GM18508 (cell line): ENCODE measurements around the gene GSTT2.

ENCODE experiments used
- ATAC-seq: cut with Tn5 transposase; IDR thresholded peaks from one replicate; pipeline ENCODE4 v1.9.1; 2021; ENCODE audit warnings: moderate number of reproducible peaks; ENCODE audit not compliant: insufficient read depth, unreplicated experiment

Gene GSTT2

DNA sequence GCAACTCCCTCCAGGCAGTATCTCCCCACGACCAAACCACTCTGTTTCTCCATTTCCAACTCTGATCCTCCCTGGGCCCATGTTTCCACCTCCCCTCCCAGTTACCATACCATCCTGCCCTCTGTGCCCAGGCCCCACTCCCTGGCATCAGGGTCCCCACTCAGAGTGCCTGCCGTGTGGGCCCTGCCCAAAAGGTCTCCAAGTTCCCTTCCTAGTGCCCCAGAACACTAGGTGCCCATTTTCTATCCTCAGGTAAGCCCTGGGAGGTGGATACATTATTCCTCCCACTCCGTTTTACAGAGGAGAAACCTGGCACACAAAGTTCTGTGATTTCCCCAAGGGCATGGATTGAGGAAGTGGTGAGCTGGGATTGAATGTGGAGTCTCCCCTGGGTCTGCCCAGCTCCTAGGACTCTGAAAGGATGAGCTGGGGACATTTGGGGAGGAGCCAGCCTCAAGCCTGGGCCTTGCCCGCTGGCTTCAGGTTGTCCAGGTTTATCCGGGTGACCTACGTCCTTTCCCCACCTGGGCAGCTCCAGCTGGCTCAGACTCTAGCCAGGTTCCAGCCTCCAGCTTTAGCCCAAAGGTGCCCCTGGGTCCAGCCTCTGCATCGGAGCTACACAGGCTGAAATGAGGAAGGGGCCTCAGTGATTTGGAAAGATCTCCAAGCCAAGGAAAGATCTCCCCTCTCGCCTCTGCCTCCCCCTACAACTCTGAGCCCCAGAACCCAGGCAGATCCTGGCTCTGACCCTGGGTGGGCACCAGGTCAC, 27.5 kb downstream of the GSTT2 start:
- ATAC-seq, result no peak

DNA sequence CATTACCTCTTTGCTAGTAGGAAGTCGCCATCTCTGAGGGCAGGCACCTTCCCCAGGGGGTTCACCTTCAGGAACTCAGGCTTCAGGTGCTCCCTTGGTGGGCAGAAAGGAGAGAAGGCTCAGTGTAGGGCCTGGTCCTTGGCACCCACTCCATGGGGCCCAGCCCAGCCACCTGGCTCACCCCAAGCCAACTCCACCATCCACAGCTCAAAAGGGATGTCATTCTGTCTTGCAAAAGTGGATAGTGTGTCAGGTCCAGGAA, 28.0 kb downstream of the GSTT2 start:
- no peak for ATAC-seq

DNA sequence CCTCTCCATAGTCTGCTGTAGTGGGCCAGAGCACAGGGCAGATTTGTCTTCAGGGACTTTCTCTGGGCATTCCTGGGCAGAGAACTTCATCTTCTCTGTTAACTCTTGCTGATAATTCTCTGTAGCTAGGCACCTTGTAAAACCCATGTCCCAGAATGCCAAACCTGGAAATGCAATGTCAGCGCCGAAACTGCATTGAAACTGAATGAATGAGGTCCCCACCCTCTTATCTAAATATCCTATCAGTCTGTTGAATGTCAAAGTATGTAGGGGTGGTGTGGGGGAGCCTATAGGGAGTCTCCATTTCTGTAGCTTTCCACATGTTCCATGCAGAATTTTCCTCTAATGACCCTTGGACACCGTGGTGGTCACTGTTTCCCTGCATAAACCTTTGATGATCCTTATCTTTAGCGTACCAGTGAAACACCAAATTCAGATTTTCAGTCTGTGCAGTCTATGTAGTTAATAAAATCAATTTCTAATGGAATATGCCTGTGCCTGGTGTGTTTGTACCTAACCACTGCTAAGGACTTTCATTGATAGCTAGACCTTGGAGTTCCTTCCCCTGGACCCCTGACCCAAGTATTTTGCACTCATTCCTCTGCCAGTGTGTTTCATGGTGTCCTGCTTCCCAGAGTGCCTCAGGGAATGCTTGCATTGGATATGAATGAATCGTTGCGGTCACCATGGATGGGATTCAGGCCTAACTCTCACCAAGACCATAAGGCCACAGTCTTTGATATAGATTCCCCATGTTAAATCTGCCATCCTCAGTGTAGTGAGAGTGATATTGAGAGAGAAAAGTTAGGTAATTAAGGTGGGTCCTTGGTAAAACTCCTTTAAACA, 28.7 kb downstream of the GSTT2 start:
- no peak for ATAC-seq

DNA sequence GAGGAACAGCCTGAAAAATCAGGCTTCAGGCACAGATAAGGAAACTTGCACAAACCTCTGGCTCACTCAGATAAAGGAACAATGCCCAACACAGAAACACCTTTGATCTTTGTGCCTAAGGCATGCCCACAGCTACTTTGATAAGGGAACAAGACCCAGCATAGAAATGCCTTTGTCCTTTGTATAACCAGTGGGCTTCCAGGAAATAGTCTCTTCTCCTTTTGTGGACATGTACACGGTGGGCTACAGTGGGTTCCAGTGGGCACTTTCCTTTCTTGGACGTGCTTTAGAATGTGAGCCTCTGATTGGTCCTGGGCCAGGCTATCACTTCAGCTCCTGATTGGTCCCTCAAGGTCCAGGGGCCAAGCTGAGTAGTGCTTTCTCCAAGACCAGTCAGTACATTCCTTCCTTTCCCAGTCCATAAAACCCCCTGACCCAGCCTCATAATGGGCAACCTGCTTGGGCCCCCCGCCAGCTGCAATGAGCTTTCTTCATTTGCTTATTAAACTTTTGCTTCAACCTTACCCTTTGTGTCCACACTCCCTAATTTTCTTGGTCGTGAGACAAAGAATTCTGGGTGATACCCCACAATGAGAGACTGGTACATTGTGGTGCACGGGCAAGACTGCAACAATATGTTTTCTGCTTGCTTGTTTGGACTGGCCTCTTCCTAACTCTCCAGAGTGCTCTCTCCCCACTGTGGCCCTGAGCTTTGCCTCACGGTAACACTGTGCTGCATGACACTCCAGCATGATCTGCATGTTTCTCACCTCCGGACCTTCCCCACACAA, 29.5 kb downstream of the GSTT2 start:
- ATAC-seq, result no peak

DNA sequence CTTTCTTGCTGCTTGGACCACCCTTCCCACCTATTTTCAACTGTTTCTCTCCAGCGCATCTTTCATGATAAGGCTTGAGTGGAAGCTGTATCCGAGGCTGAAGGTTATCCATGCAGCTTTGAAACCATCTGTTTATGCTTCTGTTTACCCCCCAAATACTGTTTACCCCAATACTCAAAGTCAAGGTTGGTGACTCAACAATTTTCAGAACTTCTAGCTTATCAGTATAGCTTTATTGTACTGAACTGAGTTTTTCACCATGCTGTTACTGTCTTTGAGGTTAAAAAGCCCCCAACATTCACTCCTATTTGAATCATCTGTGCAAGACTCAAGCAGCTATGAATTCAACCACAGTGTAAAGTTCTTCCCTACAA, 30.1 kb downstream of the GSTT2 start:
- no peak for ATAC-seq

DNA sequence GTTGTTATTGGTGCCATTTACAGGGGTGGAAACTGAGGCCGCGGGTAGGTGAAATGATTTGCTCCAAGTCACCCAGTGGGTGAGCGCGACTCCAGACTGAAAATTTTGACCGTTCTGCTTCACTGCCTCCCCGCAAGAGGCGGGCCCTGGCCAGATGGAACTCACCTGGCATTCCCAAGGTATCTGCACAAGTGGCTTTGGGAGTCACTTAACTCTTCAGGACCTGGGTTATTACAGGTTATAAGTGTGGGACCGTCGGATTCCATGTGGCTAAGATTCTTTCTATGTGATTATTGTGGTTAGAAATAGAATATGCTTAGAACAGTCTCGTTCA, 31.8 kb downstream of the GSTT2 start:
- no peak for ATAC-seq

DNA sequence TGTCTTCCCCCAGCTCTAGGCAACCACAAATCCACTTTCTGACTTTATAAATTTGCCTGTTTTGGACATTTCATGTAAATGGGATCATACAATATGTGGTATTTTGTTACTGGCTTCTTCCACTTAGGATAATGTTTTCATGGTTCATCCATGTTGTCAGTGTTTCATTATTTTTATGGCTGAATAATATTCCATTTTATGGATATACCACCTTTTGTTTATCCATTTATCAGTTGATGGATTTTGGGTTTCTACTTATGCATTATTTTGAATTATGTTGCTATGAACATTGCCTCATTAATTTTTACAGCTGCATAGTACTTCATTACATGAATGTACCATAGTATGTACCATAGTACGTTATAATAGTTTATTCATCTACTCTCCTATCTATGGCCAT, 36.2 kb downstream of the GSTT2 start:
- no peak for ATAC-seq

DNA sequence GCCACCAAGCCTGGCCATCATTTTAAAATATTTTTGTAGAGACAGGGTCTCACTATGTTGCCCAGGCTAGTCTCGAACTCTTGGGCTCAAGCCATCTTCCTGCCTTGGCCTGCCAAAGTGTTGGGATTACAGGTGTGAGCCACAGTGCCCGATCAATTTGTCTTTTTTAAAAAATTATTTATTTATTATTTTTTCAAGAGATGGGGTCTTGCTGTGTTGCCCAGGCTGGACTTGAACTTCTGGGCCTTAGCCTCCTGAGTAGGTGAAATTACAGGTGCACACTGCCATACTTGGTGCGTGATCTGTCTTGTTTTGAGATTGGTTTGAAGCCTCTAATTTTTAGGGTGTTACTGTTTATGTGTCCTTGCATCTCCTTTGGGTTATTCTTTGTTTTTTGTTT, 41.4 kb downstream of the GSTT2 start:
- no peak for ATAC-seq

DNA sequence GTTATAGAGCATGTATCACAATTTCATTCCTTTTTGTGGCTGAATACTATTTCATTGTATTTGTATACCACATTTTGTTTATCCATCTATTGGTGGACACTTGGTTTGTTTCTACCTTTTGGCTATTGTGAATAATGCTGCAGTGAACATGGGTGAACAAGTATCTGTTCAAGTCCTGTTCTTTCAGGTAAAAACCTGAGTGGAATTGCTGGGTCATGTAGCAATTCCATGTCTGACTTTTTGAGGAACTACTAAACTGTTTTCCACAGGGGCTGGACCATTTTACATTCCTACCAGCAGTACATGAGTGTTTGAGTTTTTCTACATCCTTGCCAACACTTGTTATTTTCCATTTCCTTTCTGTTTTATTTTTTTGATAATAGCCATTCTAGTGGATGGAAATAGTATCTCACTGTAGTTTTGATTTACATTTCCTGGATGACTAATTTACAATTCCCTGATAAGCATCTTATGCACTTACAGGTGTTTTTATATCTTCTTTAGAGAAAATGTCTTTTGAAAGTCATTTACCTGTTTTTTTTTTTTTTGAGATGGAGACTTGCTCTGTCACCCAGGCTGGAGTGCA, 43.4 kb downstream of the GSTT2 start:
- ATAC-seq, result no peak

DNA sequence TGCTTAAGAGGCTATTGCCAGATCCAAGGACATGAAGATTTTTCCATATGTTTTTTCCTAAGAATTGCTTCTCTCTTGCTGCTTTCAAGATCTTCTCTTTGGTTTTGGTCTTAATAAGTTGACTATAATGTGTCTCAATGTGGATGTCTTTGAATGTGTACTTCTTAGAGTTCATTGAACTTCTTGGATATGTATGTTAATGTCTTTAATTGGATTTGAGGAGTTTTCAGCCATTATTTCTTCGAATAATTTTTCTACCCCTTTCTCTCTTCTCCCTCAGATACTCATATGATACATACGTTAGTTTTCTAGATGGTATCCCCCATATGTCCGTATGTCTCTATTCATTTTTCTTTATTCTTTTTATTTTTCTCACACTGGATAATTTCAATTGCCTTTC, 44.4 kb downstream of the GSTT2 start:
- ATAC-seq, result no peak

DNA sequence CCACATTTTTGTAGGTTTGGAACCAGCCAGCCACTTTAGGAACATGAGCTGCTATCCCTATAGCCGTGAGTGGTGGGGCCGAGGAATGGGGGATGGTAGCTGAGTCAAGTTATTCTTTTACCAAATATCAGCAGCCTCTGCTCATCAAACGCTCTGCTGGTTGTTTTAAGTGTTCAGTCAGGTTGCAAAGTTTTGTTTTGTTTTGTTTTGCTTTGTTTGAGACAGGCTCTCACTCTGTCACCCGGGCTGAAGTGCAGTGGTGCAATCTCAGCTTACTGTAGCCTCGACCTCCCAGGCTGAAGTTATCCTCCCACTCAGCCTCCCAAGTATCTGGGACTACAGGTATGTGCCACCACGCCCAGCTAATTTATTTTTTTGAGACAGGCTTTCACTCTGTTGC, 45.5 kb downstream of the GSTT2 start:
- no peak for ATAC-seq

DNA sequence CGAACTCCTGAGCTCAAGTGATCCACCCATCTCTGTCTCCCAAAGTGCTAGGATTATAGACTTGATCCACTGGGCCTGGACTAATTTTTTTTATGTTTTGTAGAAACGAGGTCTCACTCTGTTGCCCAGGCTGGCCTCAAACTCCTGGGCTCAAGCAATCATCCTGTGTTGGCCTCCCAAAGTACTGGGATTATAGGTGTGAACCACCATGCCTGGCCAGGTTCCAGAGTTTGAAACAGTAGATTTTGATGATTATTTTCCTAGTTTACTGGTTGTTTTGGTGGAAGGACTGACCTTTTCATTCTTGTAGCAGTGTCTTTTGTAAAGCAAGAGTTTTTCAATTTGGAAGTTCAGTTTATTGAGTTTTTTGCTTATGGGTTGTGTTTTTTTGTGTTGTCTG, 46.1 kb downstream of the GSTT2 start:
- no peak for ATAC-seq

DNA sequence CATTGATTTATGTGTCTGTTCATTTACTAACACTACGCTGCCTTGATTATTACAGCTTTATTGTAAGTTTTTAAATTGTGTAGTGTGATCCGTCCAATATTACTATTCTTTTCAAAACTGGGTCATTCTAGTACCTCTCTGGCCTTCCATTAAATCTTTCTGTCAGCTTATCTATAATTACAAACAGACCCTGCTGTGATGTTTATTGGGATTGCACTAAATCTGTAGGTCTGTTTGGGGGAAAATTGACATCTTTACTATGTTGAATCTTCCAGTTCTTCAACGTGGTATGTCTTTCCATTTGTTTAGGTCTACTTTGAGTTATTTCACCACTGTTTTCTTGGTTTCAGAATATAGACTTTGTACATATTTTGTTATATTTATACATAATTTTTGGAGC, 46.8 kb downstream of the GSTT2 start:
- ATAC-seq, result no peak

DNA sequence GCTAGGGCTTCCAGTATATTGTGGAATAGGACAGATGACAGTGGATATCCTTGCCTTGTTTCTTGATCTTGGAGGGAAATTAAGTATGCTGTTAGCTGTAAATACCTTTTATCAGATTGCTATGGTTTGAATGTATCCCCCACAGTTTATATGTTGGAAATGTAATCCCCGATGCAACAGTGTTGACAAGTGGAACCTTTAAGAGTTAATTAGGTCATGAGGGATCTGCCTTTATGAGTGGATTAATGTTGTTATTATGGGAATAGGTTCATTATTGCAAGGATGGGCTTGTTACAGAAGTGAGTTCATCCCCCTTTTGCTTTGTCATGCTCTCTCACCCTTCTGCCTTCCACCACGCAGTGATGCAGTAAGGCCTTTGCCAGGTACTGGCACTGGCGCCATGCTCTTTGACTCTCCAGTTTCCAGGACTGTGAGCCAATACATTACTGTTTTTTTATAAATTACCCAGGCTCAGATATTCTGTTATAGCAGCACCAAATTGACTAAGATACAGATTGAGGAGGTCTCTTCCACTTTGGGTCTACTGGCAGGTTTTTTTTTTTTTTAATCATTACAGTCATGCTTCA, 47.5 kb downstream of the GSTT2 start:
- ATAC-seq, result no peak

DNA sequence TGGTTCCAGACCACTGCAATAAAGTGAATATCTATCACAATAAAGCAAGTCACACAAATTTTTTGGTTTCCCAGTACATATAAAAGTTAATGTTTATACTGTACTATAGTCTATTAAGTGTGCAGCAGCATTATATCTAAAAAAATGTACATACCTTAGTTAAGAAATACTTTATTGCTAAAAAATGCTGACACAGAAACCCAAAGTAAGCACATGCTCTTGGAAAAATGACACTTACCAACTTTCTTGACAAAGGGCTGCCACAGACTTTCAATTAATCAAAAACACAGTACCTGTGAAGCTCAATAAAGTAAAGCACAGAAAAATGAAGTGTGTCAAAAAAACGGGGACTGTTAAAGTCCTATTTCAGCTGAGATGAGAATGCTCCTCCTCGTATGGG, 48.1 kb downstream of the GSTT2 start:
- no peak for ATAC-seq

DNA sequence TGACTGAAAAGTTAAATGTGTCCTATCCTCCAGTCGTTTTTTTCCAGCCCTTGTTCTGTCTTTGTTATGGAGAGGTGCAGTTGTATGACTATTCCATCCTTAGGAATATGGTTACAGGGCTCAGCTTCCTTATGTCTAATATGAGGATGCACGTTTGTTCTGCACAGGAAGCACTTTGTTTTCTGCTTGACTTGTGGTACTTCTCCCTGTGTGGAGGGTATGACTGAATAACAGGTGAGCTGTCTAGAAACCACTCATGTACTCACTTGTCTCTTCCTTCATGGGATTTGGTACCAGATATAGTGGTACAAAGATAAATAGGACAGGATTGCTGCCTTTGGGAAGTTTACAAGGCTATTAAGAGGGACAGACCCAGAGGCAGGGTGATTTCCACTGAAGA, 48.6 kb downstream of the GSTT2 start:
- ATAC-seq, result no peak

DNA sequence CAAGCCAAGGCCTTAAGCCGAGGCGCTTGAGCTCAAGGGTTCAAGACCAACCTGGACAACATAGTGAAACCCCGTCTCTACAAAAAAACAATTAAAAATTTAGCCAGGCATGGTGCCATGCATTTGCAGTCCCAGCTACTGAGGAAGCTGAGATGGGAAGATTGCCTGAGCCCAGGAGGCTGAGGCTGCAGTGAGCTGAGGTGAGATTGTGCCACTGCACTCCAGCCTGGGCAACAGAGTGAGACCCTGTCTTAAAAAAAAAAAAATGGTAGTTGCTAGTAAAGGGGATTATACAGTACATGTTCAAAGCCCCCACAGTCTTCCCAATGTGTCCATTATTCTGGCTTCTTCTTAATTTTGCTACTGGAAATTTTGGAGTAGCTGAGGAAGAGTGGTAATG, 49.4 kb downstream of the GSTT2 start:
- no peak for ATAC-seq

DNA sequence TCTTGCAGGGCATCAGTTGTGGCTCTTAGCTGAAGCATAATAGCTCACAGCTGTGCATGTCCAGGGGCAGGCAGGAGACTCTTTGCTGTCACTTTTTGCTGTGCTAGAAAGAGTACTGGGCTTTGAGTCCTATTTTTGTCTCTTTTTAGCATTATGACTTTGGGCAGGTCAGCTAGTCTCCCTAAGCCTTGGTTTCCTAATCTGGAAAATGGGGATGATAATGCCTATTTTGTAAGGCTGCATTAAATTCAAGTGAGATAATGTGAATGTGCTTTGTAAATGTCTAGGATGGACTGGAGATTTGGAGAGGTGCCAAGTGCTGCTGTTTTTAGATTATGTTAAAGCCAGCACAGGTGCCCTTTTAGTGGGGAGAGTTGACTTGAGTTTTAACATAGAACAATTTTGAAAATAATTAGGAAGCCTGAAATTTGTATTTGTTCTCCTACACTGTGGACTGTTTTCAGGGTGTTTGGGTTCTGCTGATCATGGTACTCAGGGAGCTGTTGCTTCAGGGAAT, 50.3 kb downstream of the GSTT2 start:
- ATAC-seq, result no peak
